Fibroblast of lung (primary cell): Measurements from ENCODE around the gene KCNG2.

Source experiments
- EZH2 ChIP-seq: IDR thresholded peaks from 2 replicates; pipeline ENCODE4 v1.5.1; 2012; ENCODE audit warnings: low read length, control low read depth, mild to moderate bottlenecking; ENCODE audit errors: missing control alignments
- TF ChIP-seq, protein P1 (sequence below), 2 donors: IDR thresholded peaks in 1 of 2; conservative IDR thresholded peaks in 1 of 2; 1 replicate in 1 of 2; 2 replicates in 1 of 2; pipeline ENCODE4 v1.5.1; 2011 to 2012; ENCODE audit warnings: low read length in 2 of 2, control low read depth in 1 of 2, inconsistent platforms in 1 of 2, low read depth in 1 of 2, mild to moderate bottlenecking in 1 of 2

- TF ChIP-seq, protein P1, sequence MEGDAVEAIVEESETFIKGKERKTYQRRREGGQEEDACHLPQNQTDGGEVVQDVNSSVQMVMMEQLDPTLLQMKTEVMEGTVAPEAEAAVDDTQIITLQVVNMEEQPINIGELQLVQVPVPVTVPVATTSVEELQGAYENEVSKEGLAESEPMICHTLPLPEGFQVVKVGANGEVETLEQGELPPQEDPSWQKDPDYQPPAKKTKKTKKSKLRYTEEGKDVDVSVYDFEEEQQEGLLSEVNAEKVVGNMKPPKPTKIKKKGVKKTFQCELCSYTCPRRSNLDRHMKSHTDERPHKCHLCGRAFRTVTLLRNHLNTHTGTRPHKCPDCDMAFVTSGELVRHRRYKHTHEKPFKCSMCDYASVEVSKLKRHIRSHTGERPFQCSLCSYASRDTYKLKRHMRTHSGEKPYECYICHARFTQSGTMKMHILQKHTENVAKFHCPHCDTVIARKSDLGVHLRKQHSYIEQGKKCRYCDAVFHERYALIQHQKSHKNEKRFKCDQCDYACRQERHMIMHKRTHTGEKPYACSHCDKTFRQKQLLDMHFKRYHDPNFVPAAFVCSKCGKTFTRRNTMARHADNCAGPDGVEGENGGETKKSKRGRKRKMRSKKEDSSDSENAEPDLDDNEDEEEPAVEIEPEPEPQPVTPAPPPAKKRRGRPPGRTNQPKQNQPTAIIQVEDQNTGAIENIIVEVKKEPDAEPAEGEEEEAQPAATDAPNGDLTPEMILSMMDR (conservative IDR thresholded peaks at IDR 0.05 in 1 of 2, IDR thresholded peaks at IDR 0.05 in 1 of 2; ENCODE audit: low read depth in 1 of 2, low read length in 2 of 2) = no peak
- TF ChIP-seq EZH2 = no peak
These were observed 90.3 kb downstream of the KCNG2 start for GRCh38 chr18:79888016-79888415.
